Activated naive CD4-positive, alpha-beta T cell treated with anti-CD3 and anti-CD28 coated beads for 36 hours (primary cell): Measurements from ENCODE around the gene TRIM34. TPM values are rescaled to one million over a fixed set of nuclear protein-coding genes. Genes with fewer than 3 reads are reported as not detected.
"Not testable (repeated sequence)": the region's sequence is repeated elsewhere in the genome, so short reads cannot be mapped to it uniquely, and the experiment has no call there.

ENCODE experiments used
- CTCF ChIA-PET: fragments of 350-600 bp; sonication (Branson Sonifier 250); formaldehyde crosslinking; loops from one replicate; lab custom pipeline; 2021; ENCODE audit warnings: antibody characterized with exemption; lab: Charles Lee
- DNase-seq: peaks from one replicate; pipeline ENCODE4 v3.0.0-alpha.2; 2020
- H3K27ac Mint-ChIP-seq: one replicate; pipeline ENCODE4 v1.8.0; 2021; ENCODE audit warnings: mild to moderate bottlenecking, mixed read lengths
- H3K27me3 Mint-ChIP-seq: one replicate; pipeline ENCODE4 v1.8.0; 2021; ENCODE audit warnings: low read depth, mixed read lengths
- H3K36me3 Mint-ChIP-seq: one replicate; pipeline ENCODE4 v1.8.0; 2021; ENCODE audit warnings: low read depth, mixed read lengths
- H3K4me1 Mint-ChIP-seq: one replicate; pipeline ENCODE4 v1.8.0; 2021; ENCODE audit warnings: low read depth, mixed read lengths
- H3K4me3 Mint-ChIP-seq: one replicate; pipeline ENCODE4 v1.8.0; 2021; ENCODE audit warnings: mild to moderate bottlenecking, moderate library complexity, mixed read lengths
- H3K9me3 Mint-ChIP-seq: one replicate; pipeline ENCODE4 v1.8.0; 2021; ENCODE audit warnings: mixed read lengths
- intact Hi-C: fragments of 100-400 bp; cut with micrococcal nuclease; formaldehyde crosslinking; loops from one replicate; pipeline ENCODE4 v1.15.1; 2023
- total RNA-seq, 2 experiments: library from RNA; stranded (reverse); gene quantifications; one replicate each; pipeline ENCODE4 v1.2.3, GENCODE V29; 2021

The TRIM34 gene
- total RNA-seq, 2 experiments from 2014 or later, result 12.8 to 12.9 TPM

- intact Hi-C loops, result no loop called here
- Mint-ChIP-seq H3K4me3 (no peak overlapping the region), H3K27me3 (no peaks in the 10 kb centered on the region), H3K9me3 (no peaks in the 10 kb centered on the region), H3K36me3 (peaks cover 19% of the 10 kb centered on the region), H3K27ac (no peak overlapping the region), H3K4me1 (no peaks in the 10 kb centered on the region)
- CTCF ChIA-PET, result no interaction called here
- no peak for DNase-seq
Measured at GRCh38 chr11:5665746-5666401, 41.1 kb downstream of the TRIM34 start.

- CTCF ChIA-PET, result no interaction called here
- Mint-ChIP-seq H3K27ac (no peak overlapping the region), H3K4me1 (no peaks in the 10 kb centered on the region), H3K27me3 (no peaks in the 10 kb centered on the region), H3K9me3 (no peaks in the 10 kb centered on the region), H3K4me3 (no peak overlapping the region), H3K36me3 (peaks cover 17% of the 10 kb centered on the region)
- DNase-seq, result no peak
- intact Hi-C loops, result no loop called here
Measured at GRCh38 chr11:5666402-5666793, 41.6 kb downstream of the TRIM34 start.

DNA sequence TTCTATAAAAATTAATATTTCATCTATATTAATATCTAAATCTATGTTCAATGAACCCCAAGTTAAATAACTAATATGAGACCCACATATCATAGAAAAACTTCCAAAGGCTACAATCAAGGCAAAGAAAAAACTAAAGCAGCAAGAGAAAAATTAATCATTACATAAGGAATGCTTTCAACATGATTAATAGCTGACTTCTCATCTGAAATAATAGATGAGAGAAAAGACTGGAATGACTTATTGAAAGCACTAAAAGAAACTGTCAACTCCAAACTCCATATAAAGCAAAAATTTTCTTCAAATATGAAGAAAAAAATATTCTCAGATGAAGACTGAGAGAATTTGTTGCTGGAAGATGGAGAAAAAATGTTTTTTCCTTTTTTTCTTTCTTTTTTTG is 47.0 kb downstream of the TRIM34 start:
- CTCF ChIA-PET, result interaction anchor here (1.3 kb wide), 1 partner anchor 10 kb away, joined by 3 read pairs; no protein-coding TSS in a partner anchor
- H3K27ac Mint-ChIP-seq, result no peak overlapping the region
- H3K27me3 Mint-ChIP-seq, result no peaks in the 10 kb centered on the region
- intact Hi-C loops, result no loop called here
- H3K9me3 Mint-ChIP-seq, result peaks cover 1% of the 10 kb centered on the region
- no peak overlapping the region for H3K4me3 Mint-ChIP-seq
- no peak for DNase-seq
- H3K36me3 Mint-ChIP-seq, result peaks cover 21% of the 10 kb centered on the region
- peaks cover 7% of the 10 kb centered on the region for H3K4me1 Mint-ChIP-seq

GRCh38 chr11:5674391-5674790 is 49.6 kb downstream of the TRIM34 start:
- Mint-ChIP-seq H3K9me3 (peaks cover 1% of the 10 kb centered on the region), H3K27ac (no peak overlapping the region), H3K27me3 (no peaks in the 10 kb centered on the region), H3K4me1 (peaks cover 9% of the 10 kb centered on the region), H3K36me3 (peaks cover 32% of the 10 kb centered on the region), H3K4me3 (no peak overlapping the region)
- CTCF ChIA-PET, result no interaction called here
- no peak for DNase-seq
- intact Hi-C loops, result no loop called here

- CTCF ChIA-PET, result no interaction called here
- Mint-ChIP-seq H3K4me1 (peaks cover 16% of the 10 kb centered on the region), H3K27me3 (no peaks in the 10 kb centered on the region), H3K9me3 (peaks cover 1% of the 10 kb centered on the region), H3K27ac (no peak overlapping the region), H3K36me3 (peaks cover 32% of the 10 kb centered on the region), H3K4me3 (no peak overlapping the region)
- intact Hi-C loops, result no loop called here
- DNase-seq, result no peak
Measured at GRCh38 chr11:5679811-5680210, 55.0 kb downstream of the TRIM34 start.

GRCh38 chr11:5682890-5683441 is 58.2 kb downstream of the TRIM34 start:
- peaks cover 29% of the 10 kb centered on the region for H3K4me1 Mint-ChIP-seq
- intact Hi-C loops, result not testable (repeated sequence)

GRCh38 chr11:5683620-5684019 is 58.8 kb downstream of the TRIM34 start:
- H3K4me3 Mint-ChIP-seq, result peak overlapping the region; percentile 96
- peaks cover 36% of the 10 kb centered on the region for H3K4me1 Mint-ChIP-seq
- H3K36me3 Mint-ChIP-seq, result peaks cover 16% of the 10 kb centered on the region
- intact Hi-C loops, result loop anchor here (1.0 to 2.0 kb wide), 7 partner anchors 17 to 551 kb away; partner anchors contain the start of genes FHIP1B and OR52N2
- H3K9me3 Mint-ChIP-seq, H3K27me3 Mint-ChIP-seq: not testable (repeated sequence)
- DNase-seq, result peak; percentile 60
- CTCF ChIA-PET, result interaction anchor here (0.6 to 2.1 kb wide), 8 partner anchors 12 to 212 kb away, joined by 3 to 6 read pairs (median 4); partner anchors contain the start of gene OR52N2
- H3K27ac Mint-ChIP-seq, result peak overlapping the region; percentile 95

More at GRCh38 chr11:5682890-5683441, 58.2 kb downstream of the TRIM34 start:
- not testable (repeated sequence) for H3K9me3 Mint-ChIP-seq, DNase-seq, H3K27me3 Mint-ChIP-seq, H3K27ac Mint-ChIP-seq
- Mint-ChIP-seq H3K4me3 (peak overlapping the region; percentile 96), H3K36me3 (peaks cover 23% of the 10 kb centered on the region)
- CTCF ChIA-PET, result interaction anchor here (0.6 to 1.6 kb wide), 4 partner anchors 12 to 208 kb away, joined by 3 to 5 read pairs (median 4); no protein-coding TSS in a partner anchor

GRCh38 chr11:5684036-5684645 is 59.3 kb downstream of the TRIM34 start:
- peaks cover 41% of the 10 kb centered on the region for H3K4me1 Mint-ChIP-seq
- peak overlapping the region; percentile 95 for H3K27ac Mint-ChIP-seq
- peaks cover 12% of the 10 kb centered on the region for H3K36me3 Mint-ChIP-seq
- no peaks in the 10 kb centered on the region for H3K9me3 Mint-ChIP-seq
- H3K27me3 Mint-ChIP-seq, result no peaks in the 10 kb centered on the region
- intact Hi-C loops, result loop anchor here (1.0 to 2.0 kb wide), 7 partner anchors 17 to 551 kb away; partner anchors contain the start of genes FHIP1B and OR52N2
- H3K4me3 Mint-ChIP-seq, result peak overlapping the region; percentile 96
- CTCF ChIA-PET, result interaction anchor here (0.6 to 2.2 kb wide), 18 partner anchors 11 to 212 kb away, joined by 3 to 7 read pairs (median 4); partner anchors contain the start of genes OR52N2 and TRIM34
- DNase-seq, result no peak

- peak; percentile 92 for DNase-seq
- peaks cover 10% of the 10 kb centered on the region for H3K36me3 Mint-ChIP-seq
- H3K4me1 Mint-ChIP-seq, result peaks cover 42% of the 10 kb centered on the region
- H3K27me3 Mint-ChIP-seq, result no peaks in the 10 kb centered on the region
- no peaks in the 10 kb centered on the region for H3K9me3 Mint-ChIP-seq
- CTCF ChIA-PET, result interaction anchor here (0.6 to 2.2 kb wide), 18 partner anchors 15 to 402 kb away, joined by 3 to 7 read pairs (median 4); partner anchors contain the start of genes OR52N2 and TRIM34
- intact Hi-C loops, result loop anchor here (1.0 to 5.0 kb wide), 13 partner anchors 16 to 1843 kb away; partner anchors contain the start of genes APBB1, FHIP1B, MRPL17 and OR52N2
- peak within 1 kb of the TSS; percentile 95 for H3K27ac Mint-ChIP-seq
- H3K4me3 Mint-ChIP-seq, result peak within 1 kb of the TSS; percentile 96
Measured at GRCh38 chr11:5684646-5685362, 60.0 kb downstream of the TRIM34 start, which contains the start of gene TRIM5. TSS of gene TRIM5 (minus strand) at chr11:5685074. CDS start at chr11:5680177, 4,897 bp downstream.

DNA sequence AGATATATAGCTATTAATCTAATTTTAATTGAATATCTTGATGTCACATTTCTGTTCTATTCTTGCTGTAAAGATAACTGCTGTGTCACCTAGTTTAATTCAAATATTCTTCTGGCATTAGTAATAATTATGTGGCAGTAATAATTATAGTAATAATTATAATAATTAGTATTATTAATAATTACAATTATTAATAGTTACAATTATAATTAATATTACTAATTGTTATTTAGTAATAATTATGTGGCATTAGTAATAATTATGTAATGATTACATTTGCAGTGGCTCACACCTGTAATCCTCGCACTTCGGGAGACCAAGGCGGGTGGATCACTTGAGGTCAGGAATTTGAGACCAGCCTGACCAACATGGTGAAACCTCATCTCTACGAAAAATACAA is 61.6 kb downstream of the TRIM34 start:
- Mint-ChIP-seq H3K36me3 (peaks cover 24% of the 10 kb centered on the region), H3K9me3 (no peaks in the 10 kb centered on the region), H3K27me3 (no peaks in the 10 kb centered on the region), H3K4me1 (peaks cover 42% of the 10 kb centered on the region), H3K27ac (no peak overlapping the region), H3K4me3 (no peak overlapping the region)
- CTCF ChIA-PET, result interaction anchor here (2.2 kb wide), 1 partner anchor 62 kb away, joined by 7 read pairs; the partner anchor contains the start of gene TRIM34
- DNase-seq, result no peak
- intact Hi-C loops, result loop anchor here (5.0 kb wide), 6 partner anchors 731 to 1844 kb away; partner anchors contain the start of genes APBB1, MRPL17 and RHOG

- Mint-ChIP-seq H3K4me1 (peaks cover 44% of the 10 kb centered on the region), H3K27ac (peak overlapping the region; percentile 98), H3K9me3 (no peaks in the 10 kb centered on the region), H3K36me3 (peaks cover 36% of the 10 kb centered on the region), H3K27me3 (no peaks in the 10 kb centered on the region), H3K4me3 (peak overlapping the region; percentile 36)
- intact Hi-C loops, result loop anchor here (2.0 to 5.0 kb wide), 7 partner anchors 729 to 1846 kb away; partner anchors contain the start of genes APBB1, ARFIP2, MRPL17 and RHOG
- CTCF ChIA-PET, result interaction anchor here (0.6 to 1.2 kb wide), 2 partner anchors 100 to 212 kb away, joined by 3 to 5 read pairs; no protein-coding TSS in a partner anchor
- DNase-seq, result no peak
Measured at GRCh38 chr11:5688482-5688881, 63.7 kb downstream of the TRIM34 start.
